ENCODE results near the gene SIL1.
"Not testable (repeated sequence)": the region's sequence is repeated elsewhere in the genome, so short reads cannot be mapped to it uniquely, and the experiment has no call there.

The SIL1 gene

GRCh38 chr5:138926257-138926656 is 271.9 kb downstream of the SIL1 start:
- Mint-ChIP-seq H3K27me3 (peaks cover 4% of the 10 kb centered on the region), H3K4me1 (ENCODE audit: low read depth) (no peaks in the 10 kb centered on the region), H3K36me3 (no peaks in the 10 kb centered on the region), H3K27ac (no peak overlapping the region), H3K9me3 (ENCODE audit: low read depth) (no peaks in the 10 kb centered on the region), H3K4me3 (no peak overlapping the region)

DNA sequence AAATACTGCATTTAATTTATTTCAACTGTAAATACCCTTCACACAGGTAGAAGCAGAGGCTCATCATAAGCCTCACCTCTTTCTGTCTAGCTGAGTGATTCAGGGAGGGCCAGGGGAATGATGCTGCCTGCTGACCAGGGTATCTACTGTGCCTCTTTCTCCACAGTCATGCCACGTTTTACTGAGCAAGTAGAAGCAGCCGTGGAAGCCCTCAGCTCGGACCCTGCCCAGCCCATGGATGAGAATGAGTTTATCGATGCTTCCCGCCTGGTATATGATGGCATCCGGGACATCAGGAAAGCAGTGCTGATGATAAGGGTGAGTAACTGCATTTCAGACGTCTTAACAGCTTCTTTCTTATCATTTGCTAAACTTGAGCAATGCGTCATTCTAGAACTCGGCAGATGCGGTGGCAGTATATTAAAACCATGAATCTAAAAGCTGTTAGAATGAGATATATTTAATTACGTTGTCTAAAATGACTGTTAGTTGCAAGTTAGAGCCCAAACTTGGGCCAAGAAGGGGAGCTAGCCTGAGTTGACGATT is 273.0 kb downstream of the SIL1 start:
- Mint-ChIP-seq H3K27me3 (peaks cover 4% of the 10 kb centered on the region), H3K27ac (no peak overlapping the region), H3K36me3 (no peaks in the 10 kb centered on the region), H3K4me1 (ENCODE audit: low read depth) (no peaks in the 10 kb centered on the region), H3K9me3 (ENCODE audit: low read depth) (no peaks in the 10 kb centered on the region), H3K4me3 (no peak overlapping the region)

DNA sequence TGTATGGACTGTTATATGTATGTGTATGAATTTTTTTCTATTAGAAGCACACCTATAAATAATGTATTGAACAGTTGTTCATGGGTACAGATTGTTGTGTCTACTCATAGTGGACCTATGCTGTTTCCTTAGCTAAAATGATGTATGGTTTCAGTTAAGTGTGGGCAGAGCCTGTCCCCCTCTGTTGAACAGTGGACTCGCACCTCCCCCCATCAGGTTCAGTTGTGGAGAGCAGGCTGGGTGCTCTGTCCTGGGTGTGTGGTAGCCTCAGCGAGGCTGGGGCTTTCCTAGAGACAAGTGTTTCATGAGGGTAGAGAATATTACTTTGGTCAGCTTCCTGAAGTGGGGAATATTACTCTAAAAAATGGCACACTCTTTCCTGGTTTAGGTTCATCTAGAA is 275.7 kb downstream of the SIL1 start:
- peaks cover 4% of the 10 kb centered on the region for H3K27me3 Mint-ChIP-seq
- H3K9me3 Mint-ChIP-seq (ENCODE audit: low read depth): no peaks in the 10 kb centered on the region
- H3K27ac Mint-ChIP-seq: no peak overlapping the region
- H3K4me3 Mint-ChIP-seq: no peak overlapping the region
- no peaks in the 10 kb centered on the region for H3K4me1 Mint-ChIP-seq (ENCODE audit: low read depth)
- no peaks in the 10 kb centered on the region for H3K36me3 Mint-ChIP-seq

DNA sequence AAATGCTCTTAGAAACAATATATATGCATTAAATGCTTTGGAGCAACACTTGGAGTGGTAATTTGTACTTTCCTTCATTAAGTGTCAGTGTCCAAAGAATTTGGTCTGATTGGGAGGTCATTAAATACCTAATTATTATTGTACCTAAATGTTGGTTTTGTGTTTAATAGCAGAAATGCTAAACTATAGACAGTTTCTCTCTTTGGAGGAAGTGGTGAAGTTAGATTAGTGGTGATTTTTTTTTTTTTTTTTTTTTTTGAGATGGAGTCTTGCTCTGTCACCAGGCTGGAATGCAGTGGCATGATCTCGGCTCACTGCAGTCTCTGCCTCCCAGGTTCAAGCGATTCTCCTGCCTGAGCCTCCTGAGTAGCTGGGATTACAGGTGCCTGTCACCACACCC is 276.8 kb downstream of the SIL1 start:
- not testable (repeated sequence) for H3K27ac Mint-ChIP-seq; H3K4me3 Mint-ChIP-seq; H3K27me3 Mint-ChIP-seq; H3K9me3 Mint-ChIP-seq (ENCODE audit: low read depth); H3K36me3 Mint-ChIP-seq; H3K4me1 Mint-ChIP-seq (ENCODE audit: low read depth)

- no peak overlapping the region for H3K27ac Mint-ChIP-seq
- no peaks in the 10 kb centered on the region for H3K36me3 Mint-ChIP-seq
- peaks cover 4% of the 10 kb centered on the region for H3K27me3 Mint-ChIP-seq
- H3K9me3 Mint-ChIP-seq (ENCODE audit: low read depth): no peaks in the 10 kb centered on the region
- no peaks in the 10 kb centered on the region for H3K4me1 Mint-ChIP-seq (ENCODE audit: low read depth)
- no peak overlapping the region for H3K4me3 Mint-ChIP-seq
Observed at GRCh38 chr5:138920181-138920580, 278.0 kb downstream of the SIL1 start.

- Mint-ChIP-seq H3K4me3 (no peak overlapping the region), H3K36me3 (no peaks in the 10 kb centered on the region), H3K9me3 (ENCODE audit: low read depth) (no peaks in the 10 kb centered on the region), H3K27ac (no peak overlapping the region), H3K4me1 (ENCODE audit: low read depth) (no peaks in the 10 kb centered on the region), H3K27me3 (peaks cover 5% of the 10 kb centered on the region)
Observed at GRCh38 chr5:138918686-138919085, 279.5 kb downstream of the SIL1 start.

DNA sequence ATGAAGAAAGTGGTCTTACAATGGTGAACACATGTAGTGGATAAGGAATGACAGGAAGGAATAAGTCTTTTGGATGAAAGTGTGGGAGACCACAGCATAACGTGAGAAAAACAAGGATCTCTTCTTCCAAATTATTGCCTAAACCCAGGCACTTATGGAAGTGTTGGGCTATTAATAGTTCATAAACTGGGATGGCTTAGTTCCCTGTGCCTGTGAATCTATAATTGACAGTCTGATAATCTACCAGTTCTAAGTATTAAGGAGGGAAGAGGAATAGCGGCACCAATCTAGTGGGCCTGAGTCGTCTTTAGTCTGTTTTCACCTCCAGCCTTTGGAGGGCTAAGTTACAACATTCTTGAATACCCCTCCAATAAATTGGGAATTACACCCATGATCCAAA is 283.8 kb downstream of the SIL1 start:
- no peak overlapping the region for H3K4me3 Mint-ChIP-seq
- H3K36me3 Mint-ChIP-seq: peaks cover 2% of the 10 kb centered on the region
- no peak overlapping the region for H3K27ac Mint-ChIP-seq
- no peaks in the 10 kb centered on the region for H3K4me1 Mint-ChIP-seq (ENCODE audit: low read depth)
- no peaks in the 10 kb centered on the region for H3K9me3 Mint-ChIP-seq (ENCODE audit: low read depth)
- H3K27me3 Mint-ChIP-seq: peaks cover 7% of the 10 kb centered on the region

DNA sequence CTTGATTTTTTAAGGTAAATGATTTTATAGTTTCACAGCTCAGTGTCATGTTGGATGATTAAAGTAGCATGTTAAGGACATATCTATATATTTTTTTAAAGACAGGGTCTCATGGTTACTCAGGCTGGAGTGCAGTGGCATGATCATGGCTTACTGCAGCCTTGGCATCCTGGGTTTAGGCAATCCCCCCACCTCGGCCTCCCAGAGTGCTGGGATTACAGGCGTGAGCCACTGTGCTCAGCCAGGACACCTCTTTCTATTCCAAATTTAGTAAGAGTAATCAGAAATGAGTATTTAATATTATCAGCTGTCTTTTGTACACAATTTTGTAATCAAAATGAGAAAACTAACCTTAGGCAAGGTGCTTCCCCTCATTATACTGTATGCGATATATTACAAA is 284.4 kb downstream of the SIL1 start:
- Mint-ChIP-seq H3K4me1 (ENCODE audit: low read depth) (no peaks in the 10 kb centered on the region), H3K9me3 (ENCODE audit: low read depth) (no peaks in the 10 kb centered on the region), H3K27me3 (peaks cover 7% of the 10 kb centered on the region), H3K36me3 (peaks cover 2% of the 10 kb centered on the region), H3K27ac (no peak overlapping the region), H3K4me3 (no peak overlapping the region)

GRCh38 chr5:138912093-138912492 is 286.1 kb downstream of the SIL1 start:
- peaks cover 2% of the 10 kb centered on the region for H3K36me3 Mint-ChIP-seq

DNA sequence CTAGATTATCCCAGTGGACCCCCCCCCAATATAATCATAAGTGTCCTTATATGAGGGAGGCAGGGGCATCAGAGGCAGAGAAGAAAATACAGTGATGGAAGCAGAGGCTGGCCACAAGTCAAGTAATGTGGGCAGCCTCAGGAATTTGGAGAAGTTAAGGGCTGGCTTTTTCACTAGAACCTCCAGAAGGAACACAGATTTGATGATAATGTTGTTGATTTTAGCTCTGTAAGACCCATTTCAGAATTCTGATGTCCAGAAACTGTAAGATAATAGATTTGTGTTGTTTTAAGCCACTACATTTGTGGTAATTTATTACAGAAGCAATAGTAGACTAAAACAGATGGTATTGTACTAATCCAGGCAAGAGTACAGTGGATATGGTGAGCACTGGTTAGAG is 286.7 kb downstream of the SIL1 start:
- H3K4me1 Mint-ChIP-seq (ENCODE audit: low read depth): no peaks in the 10 kb centered on the region
- H3K4me3 Mint-ChIP-seq: no peak overlapping the region
- H3K9me3 Mint-ChIP-seq (ENCODE audit: low read depth): no peaks in the 10 kb centered on the region
- H3K27me3 Mint-ChIP-seq: peaks cover 7% of the 10 kb centered on the region
- peaks cover 2% of the 10 kb centered on the region for H3K36me3 Mint-ChIP-seq
- H3K27ac Mint-ChIP-seq: no peak overlapping the region

More at GRCh38 chr5:138912093-138912492, 286.1 kb downstream of the SIL1 start:
- Mint-ChIP-seq H3K4me3 (no peak overlapping the region), H3K27ac (no peak overlapping the region), H3K4me1 (ENCODE audit: low read depth) (no peaks in the 10 kb centered on the region), H3K27me3 (peaks cover 7% of the 10 kb centered on the region), H3K9me3 (ENCODE audit: low read depth) (no peaks in the 10 kb centered on the region)

GRCh38 chr5:138910546-138911185 is 287.5 kb downstream of the SIL1 start:
- H3K27ac Mint-ChIP-seq: no peak overlapping the region
- H3K4me3 Mint-ChIP-seq: no peak overlapping the region
- H3K9me3 Mint-ChIP-seq (ENCODE audit: low read depth): no peaks in the 10 kb centered on the region
- H3K27me3 Mint-ChIP-seq: peaks cover 7% of the 10 kb centered on the region
- H3K36me3 Mint-ChIP-seq: peaks cover 2% of the 10 kb centered on the region
- H3K4me1 Mint-ChIP-seq (ENCODE audit: low read depth): no peaks in the 10 kb centered on the region

DNA sequence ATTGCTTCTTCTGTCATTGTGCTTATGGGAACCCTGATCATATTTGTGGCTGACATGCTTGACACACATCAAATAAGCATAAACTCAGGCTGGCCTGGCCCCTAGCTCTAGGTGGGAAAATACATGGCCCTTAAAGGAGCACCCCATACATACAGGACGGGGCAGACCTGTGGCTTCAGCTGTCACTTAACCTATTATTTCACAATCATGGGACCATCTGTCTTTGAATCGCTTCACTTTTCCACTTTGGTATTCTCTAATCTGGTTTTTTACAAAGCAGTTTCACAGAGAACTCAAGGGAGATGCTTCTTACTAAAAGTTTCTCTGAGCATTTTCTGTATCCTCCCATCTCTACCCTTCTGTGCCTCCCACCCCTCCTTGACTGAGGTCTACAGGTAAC is 288.4 kb downstream of the SIL1 start:
- Mint-ChIP-seq H3K36me3 (peaks cover 2% of the 10 kb centered on the region), H3K27ac (no peak overlapping the region), H3K9me3 (ENCODE audit: low read depth) (no peaks in the 10 kb centered on the region), H3K4me3 (no peak overlapping the region), H3K4me1 (ENCODE audit: low read depth) (no peaks in the 10 kb centered on the region), H3K27me3 (peaks cover 5% of the 10 kb centered on the region)

DNA sequence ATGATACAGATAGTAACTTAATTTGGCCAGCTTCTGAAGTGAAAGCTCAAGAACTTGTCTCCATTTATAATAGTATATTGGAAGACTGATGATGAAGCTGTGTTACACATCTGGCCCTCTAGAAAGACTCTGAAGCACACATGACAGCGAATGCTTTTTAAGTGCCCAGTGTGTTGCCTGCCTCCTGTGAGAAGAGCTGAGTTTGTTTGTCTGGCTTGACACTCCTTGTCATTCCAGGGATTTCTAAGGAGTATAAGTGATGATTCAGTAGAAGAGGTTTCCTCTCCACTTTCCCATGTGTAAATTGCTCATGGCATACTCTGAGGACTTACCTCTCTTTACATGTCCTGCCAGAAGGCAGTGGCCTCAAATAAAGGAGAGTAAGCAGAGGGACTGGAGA is 292.6 kb downstream of the SIL1 start:
- H3K4me1 Mint-ChIP-seq (ENCODE audit: low read depth): peaks cover 4% of the 10 kb centered on the region
- peaks cover 7% of the 10 kb centered on the region for H3K36me3 Mint-ChIP-seq
- H3K27me3 Mint-ChIP-seq: peaks cover 3% of the 10 kb centered on the region
- H3K27ac Mint-ChIP-seq: no peak overlapping the region
- no peak overlapping the region for H3K4me3 Mint-ChIP-seq
- no peaks in the 10 kb centered on the region for H3K9me3 Mint-ChIP-seq (ENCODE audit: low read depth)

DNA sequence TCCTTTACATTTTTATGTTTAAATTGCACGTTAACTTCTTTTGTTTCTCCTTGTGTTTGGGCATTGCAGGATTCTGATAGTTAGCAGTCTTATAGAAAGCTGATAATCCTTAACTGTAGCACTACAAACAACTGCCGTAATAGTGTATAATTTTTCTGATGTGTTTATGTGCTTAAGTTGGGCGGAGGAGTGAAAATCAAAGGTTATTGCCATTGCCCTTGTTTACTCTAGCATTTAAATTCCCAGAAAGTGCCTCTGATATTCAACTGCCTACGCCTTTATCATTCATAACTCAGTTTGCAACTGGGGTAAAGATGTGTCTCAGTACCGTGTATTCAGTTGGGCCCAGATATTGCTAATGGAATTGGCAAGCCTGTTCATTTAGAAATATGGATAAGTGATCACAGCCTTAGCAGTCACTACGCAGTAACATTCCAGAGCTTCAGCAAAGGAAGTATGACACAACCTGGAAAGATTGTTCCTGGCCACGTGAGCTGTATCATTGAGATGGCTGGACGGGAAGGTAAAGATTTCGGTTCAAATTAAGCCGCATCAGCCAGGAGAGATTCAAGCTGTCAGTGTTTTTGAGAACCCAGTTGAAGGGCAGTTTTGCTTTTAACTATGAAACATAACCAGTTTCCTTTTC is 294.9 kb downstream of the SIL1 start:
- Mint-ChIP-seq H3K4me1 (ENCODE audit: low read depth) (peaks cover 11% of the 10 kb centered on the region), H3K9me3 (ENCODE audit: low read depth) (no peaks in the 10 kb centered on the region), H3K36me3 (peaks cover 9% of the 10 kb centered on the region), H3K4me3 (no peak overlapping the region), H3K27me3 (peaks cover 3% of the 10 kb centered on the region), H3K27ac (no peak overlapping the region)

GRCh38 chr5:138901716-138902115 is 296.5 kb downstream of the SIL1 start:
- peaks cover 3% of the 10 kb centered on the region for H3K27me3 Mint-ChIP-seq
- H3K4me3 Mint-ChIP-seq: no peak overlapping the region
- H3K36me3 Mint-ChIP-seq: peaks cover 9% of the 10 kb centered on the region
- H3K9me3 Mint-ChIP-seq (ENCODE audit: low read depth): no peaks in the 10 kb centered on the region
- peaks cover 11% of the 10 kb centered on the region for H3K4me1 Mint-ChIP-seq (ENCODE audit: low read depth)
- H3K27ac Mint-ChIP-seq: no peak overlapping the region

Measured in activated naive CD8-positive, alpha-beta T cell (primary cell).